Measurements from ENCODE around the gene PAX7. TPM values are rescaled to one million over a fixed set of nuclear protein-coding genes. Genes with fewer than 3 reads are reported as not detected.

PAX7 gene
- total RNA-seq, 4 donors from 2014 or later = not detected

DNA sequence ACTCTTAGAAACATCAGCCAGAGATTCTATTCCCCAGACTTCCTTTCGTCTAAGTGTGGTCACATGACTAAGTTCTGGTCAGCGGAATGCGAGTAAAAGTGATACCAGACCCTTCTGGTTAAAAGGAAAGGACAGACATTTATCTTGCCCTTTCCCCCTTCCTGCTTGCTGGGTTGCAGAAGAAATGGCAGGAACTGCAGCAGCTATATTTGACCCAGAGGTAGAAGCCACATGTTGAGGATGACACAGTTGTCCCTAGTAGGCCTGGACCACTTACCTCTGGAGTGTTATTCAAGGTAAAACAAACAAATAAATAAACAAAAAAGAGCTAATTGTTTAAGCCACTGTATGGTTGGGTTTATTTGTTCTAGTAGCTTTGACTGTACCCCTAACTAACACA, 155.5 kb downstream of the PAX7 start:
- H3K4me1 ChIP-seq = no peaks in the 10 kb centered on the region

GRCh38 chr1:18787825-18788385, 157.3 kb downstream of the PAX7 start:
- TF ChIP-seq EP300 (IDR thresholded peaks at IDR 0.05) (no peak), POLR2A (IDR thresholded peaks at IDR 0.05) (no peak), CTCF (IDR thresholded peaks at IDR 0.05) (no peak)
- DNase-seq (ENCODE audit: low spot score in 2 of 2) = no peak
- Histone ChIP-seq H3K9me3 (peaks cover 0 to 11% (median 0%) of the 10 kb centered on the region in 4 donors), H3K27ac (no peak overlapping the region), H3K4me3 (no peak overlapping the region), H3K27me3 (peaks cover 0 to 12% of the 10 kb centered on the region in 2 donors), H3K4me1 (no peaks in the 10 kb centered on the region), H3K36me3 (peaks cover 0 to 3% (median 0%) of the 10 kb centered on the region in 3 donors)
- WGBS, 2 donors = 15 to 19% methylated on average over 3 of the region's 3 CpGs

More for the DNA sequence above, 155.5 kb downstream of the PAX7 start:
- Histone ChIP-seq H3K36me3 (no peaks in the 10 kb centered on the region), H3K27ac (no peak overlapping the region), H3K9me3 (no peaks in the 10 kb centered on the region), H3K4me3 (no peak overlapping the region), H3K27me3 (peaks cover 0 to 12% of the 10 kb centered on the region in 2 donors)
- TF ChIP-seq CTCF (IDR thresholded peaks at IDR 0.05) (no peak), EP300 (IDR thresholded peaks at IDR 0.05) (no peak)
- 75 to 77% methylated on average over 3 of the region's 3 CpGs for WGBS, 2 donors
- no peak for DNase-seq (ENCODE audit: low spot score in 2 of 2)

DNA sequence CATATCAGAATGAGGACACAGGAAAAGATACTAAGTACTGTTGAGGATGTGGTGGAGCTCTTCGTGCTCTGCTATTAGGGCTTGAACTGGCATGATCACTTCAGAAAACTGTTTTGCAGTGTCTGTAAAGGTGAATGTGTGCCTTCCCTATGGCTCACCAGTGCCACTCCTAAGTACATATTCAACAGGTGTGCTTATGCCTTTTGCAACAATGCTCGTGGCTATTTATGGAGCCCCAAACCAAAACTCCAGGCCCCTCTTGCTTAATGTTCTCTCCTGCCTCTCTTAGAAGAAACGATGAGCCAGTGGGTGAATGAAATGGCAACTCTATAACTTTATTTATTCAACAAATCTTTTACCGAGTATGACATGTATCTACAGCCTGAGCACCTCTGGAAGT, 158.6 kb downstream of the PAX7 start:
- DNase-seq (ENCODE audit: low spot score in 2 of 2) = no peak
- H3K9me3 ChIP-seq = peaks cover 0 to 17% (median 0%) of the 10 kb centered on the region in 4 donors
- WGBS, 2 donors = 79 to 81% methylated on average over 4 of the region's 4 CpGs
- no peak overlapping the region for H3K4me3 ChIP-seq
- no peak for TF ChIP-seq CTCF (IDR thresholded peaks at IDR 0.05)
- TF ChIP-seq POLR2A (IDR thresholded peaks at IDR 0.05) = no peak
- no peak for TF ChIP-seq EP300 (IDR thresholded peaks at IDR 0.05)
- no peaks in the 10 kb centered on the region for H3K4me1 ChIP-seq
- peaks cover 0 to 4% of the 10 kb centered on the region in 2 donors for H3K27me3 ChIP-seq
- H3K27ac ChIP-seq = no peak overlapping the region
- H3K36me3 ChIP-seq = peaks cover 0 to 4% (median 0%) of the 10 kb centered on the region in 3 donors

DNA sequence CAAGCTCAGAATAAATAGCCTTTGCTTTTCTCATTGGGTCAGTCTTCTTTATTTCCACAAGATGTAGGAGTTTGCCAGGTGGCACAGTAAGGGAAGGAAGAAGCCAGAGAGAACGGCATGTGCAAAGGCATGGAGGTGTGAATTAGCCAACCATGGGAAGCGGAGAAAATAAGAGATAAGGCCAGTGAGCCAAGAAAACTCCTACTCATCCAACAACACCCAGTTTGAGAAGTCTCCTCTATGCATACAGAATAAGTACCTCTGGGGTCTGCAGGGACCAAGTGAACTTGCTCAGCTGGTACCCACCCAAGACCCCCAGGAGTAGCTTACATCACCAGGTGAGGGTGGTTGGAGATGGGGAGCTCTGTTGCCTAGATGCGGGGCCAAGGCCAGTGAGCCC, 162.1 kb downstream of the PAX7 start:
- Histone ChIP-seq H3K36me3 (peaks cover 0 to 4% (median 0%) of the 10 kb centered on the region in 3 donors), H3K4me3 (no peak overlapping the region), H3K4me1 (no peaks in the 10 kb centered on the region), H3K9me3 (peaks cover 0 to 17% (median 0%) of the 10 kb centered on the region in 4 donors), H3K27ac (no peak overlapping the region), H3K27me3 (no peaks in the 10 kb centered on the region)
- no peak for DNase-seq (ENCODE audit: low spot score in 2 of 2)
- 75 to 90% methylated on average over 3 of the region's 3 CpGs for WGBS, 2 donors
- TF ChIP-seq POLR2A (IDR thresholded peaks at IDR 0.05) (no peak), CTCF (IDR thresholded peaks at IDR 0.05) (no peak), EP300 (IDR thresholded peaks at IDR 0.05) (no peak)

DNA sequence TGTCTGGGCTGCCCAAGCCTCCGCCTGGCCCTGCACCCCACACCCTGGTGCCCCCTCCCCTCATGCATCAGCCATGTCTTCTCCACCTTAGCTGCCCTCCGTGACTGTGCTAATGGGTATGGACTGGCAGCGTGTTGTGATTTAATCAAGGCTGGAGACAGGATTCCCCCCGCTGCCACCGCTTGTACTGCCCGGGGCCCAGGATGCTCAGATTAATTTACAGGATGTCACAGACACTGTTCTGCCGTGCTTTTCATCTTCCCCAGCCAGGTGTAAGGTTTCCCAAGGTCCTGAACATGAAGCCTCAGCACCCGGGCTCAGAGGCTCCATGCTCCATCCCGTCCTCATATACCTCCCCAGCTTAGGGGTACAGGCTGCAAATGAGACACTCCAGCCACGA, 162.5 kb downstream of the PAX7 start:
- 66 to 79% methylated on average over 10 of the region's 10 CpGs for WGBS, 2 donors
- no peaks in the 10 kb centered on the region for H3K4me1 ChIP-seq
- no peak overlapping the region for H3K4me3 ChIP-seq
- DNase-seq (ENCODE audit: low spot score in 2 of 2) = no peak
- H3K27me3 ChIP-seq = no peaks in the 10 kb centered on the region
- H3K9me3 ChIP-seq = peaks cover 0 to 17% (median 0%) of the 10 kb centered on the region in 4 donors
- H3K27ac ChIP-seq = no peak overlapping the region
- TF ChIP-seq POLR2A (IDR thresholded peaks at IDR 0.05) = no peak
- no peak for TF ChIP-seq CTCF (IDR thresholded peaks at IDR 0.05)
- no peak for TF ChIP-seq EP300 (IDR thresholded peaks at IDR 0.05)
- H3K36me3 ChIP-seq = peaks cover 0 to 4% (median 0%) of the 10 kb centered on the region in 3 donors
